GM21619 (cell line): ENCODE results near the gene C1orf53.
"Not testable (repeated sequence)": the region's sequence is repeated elsewhere in the genome, so short reads cannot be mapped to it uniquely, and the experiment has no call there.

ENCODE experiments used
- ATAC-seq: cut with Tn5 transposase; IDR thresholded peaks from one replicate; pipeline ENCODE4 v1.9.1; 2021; ENCODE audit not compliant: unreplicated experiment

Gene C1orf53

GRCh38 chr1:197920414-197921117, 18.1 kb downstream of the C1orf53 start:
- no peak for ATAC-seq

- ATAC-seq = no peak
These were observed 19.0 kb downstream of the C1orf53 start for GRCh38 chr1:197921235-197922069.

DNA sequence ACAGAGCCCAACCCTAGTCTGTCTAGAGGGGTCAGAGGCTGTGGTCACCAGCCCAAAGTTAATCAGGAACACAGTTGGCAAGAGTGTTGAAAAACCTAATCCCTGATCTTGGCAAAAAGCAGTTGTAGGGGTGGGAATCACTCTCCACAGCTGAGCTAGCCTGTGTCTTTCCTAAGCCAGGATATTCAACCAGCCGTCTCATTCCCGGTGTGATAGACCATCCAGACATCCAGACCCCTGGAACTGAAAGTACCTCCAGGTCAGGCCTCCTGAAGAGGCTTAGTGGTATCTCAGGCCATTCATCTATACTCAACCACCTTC, 19.6 kb downstream of the C1orf53 start:
- no peak for ATAC-seq

DNA sequence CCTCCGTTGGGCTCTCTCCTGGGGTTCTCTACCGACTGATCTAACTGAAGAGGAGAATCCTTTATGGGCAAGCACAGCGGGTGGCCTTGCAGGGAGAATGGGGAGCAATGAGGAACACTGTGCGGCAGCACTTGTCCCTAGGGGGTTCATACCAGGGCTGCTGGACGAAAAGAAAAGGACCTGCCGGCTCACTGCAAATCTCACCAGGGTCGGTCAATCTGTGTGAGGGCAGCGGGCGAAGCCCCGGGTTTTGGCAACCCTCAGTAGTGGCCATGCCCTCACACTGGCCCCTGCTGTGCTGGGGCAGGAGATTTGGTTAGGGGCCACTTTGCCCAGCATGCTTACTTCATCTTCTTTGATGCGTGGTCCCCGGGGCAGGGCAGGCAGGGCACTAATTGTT, 20.6 kb downstream of the C1orf53 start:
- ATAC-seq = no peak

- ATAC-seq = peak; percentile 75
These were observed 22.2 kb downstream of the C1orf53 start for GRCh38 chr1:197924516-197925123.

- no peak for ATAC-seq
These were observed 25.7 kb downstream of the C1orf53 start for GRCh38 chr1:197927908-197928665.

- peak; percentile 65 for ATAC-seq
These were observed 26.5 kb downstream of the C1orf53 start for GRCh38 chr1:197928849-197929336.

- no peak for ATAC-seq
These were observed 30.6 kb downstream of the C1orf53 start for GRCh38 chr1:197933016-197933415.

DNA sequence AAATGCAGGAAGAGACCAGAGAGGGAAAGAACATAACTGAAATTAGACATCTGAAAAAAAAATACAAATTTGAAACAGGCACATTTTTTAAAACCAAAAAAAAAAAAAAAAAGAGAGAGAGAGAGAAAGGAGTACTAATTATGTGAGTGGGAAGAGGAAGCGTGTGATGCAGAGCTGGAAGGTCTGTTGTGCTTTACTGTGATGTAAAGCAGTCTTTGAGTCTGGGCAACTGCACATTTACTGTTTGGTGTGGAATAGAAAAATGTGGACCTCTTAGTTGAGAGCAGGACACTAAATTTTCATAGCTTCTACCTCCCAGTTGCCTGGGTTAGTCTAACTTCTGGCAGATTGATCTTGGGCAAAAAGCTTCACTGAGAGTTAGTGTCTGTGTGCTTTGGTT, 31.2 kb downstream of the C1orf53 start:
- no peak for ATAC-seq

GRCh38 chr1:197937381-197937780, 35.0 kb downstream of the C1orf53 start:
- ATAC-seq = no peak

DNA sequence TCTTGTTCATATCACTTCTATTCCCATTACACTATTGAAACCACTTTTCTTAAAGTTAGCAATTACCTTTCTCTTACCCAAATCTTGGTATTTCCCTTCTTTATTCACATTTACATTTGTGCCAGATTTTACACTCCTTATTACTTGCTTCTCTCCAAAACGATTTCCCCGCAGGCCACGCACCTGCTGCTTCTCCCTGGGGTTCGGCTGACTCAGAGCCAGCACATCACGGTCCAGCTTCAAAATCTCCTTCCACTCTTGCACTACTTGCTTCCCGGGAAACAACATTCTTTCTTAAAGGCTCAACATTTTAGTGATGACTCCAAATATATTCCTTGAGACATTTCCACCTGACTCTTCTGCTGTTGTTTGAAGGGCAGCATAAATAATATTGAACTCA, 35.5 kb downstream of the C1orf53 start:
- no peak for ATAC-seq

GRCh38 chr1:197939159-197939980, 36.9 kb downstream of the C1orf53 start:
- not testable (repeated sequence) for ATAC-seq

GRCh38 chr1:197942042-197942441, 39.6 kb downstream of the C1orf53 start:
- no peak for ATAC-seq

DNA sequence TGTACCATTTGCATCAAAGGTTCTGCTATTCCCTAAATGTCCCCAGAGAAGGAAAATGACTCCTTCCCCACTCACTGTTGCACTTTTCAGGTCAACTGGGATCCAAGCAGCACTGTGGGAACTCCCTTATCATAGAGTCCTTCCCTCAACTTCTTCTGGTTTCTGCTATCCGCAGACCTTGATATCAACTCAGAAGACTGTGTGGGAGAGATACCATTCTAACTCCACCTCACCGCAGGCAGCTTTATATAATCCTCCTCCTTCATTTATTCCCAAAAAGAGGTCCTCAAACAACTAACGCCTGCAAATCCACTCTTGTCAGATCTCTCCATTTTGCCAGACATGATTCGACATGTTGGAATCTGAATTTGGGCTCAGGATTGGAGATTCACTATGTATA, 42.1 kb downstream of the C1orf53 start:
- no peak for ATAC-seq

- no peak for ATAC-seq
These were observed 46.8 kb downstream of the C1orf53 start for GRCh38 chr1:197948926-197949899.

DNA sequence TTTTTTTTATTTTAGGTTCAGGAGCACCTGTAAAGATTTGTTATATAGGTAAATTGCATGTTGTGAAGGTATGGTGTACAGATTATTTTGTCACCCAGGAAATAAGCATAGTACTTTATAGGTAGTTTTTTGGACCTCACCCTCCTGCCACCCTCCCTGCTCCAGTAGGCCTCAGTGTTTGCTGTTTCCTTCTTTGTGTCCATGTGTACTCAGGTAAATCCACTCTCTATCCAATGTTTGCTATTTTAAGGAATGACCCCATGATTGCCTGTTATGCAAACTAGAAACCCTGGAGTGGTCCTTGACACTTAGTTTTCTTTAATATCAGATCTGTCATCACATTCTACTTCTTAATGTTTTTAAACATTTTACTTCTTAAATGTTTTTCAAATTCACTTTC, 48.7 kb downstream of the C1orf53 start:
- no peak for ATAC-seq

GRCh38 chr1:197951617-197952175, 49.3 kb downstream of the C1orf53 start:
- no peak for ATAC-seq

DNA sequence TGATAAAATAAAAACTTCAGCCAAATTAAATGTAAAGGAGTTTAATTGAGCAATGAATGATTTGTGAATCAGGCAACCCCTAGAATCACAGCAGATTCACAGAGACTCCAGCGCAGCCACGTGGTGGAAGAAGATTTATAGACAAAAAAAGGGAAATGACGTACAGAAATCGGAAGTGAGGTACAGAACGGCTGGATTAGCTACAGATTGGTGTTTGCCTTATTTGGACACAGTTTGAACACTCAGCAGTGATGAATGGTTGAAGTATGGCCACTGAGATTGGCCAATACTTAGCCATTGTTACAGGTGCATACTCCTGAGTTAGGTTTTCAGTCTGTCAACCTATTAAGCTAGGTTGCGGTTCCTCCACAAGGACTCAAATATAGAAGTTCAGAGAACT, 51.0 kb downstream of the C1orf53 start:
- not testable (repeated sequence) for ATAC-seq
